ENCODE results near the gene NHP2.

DNA sequence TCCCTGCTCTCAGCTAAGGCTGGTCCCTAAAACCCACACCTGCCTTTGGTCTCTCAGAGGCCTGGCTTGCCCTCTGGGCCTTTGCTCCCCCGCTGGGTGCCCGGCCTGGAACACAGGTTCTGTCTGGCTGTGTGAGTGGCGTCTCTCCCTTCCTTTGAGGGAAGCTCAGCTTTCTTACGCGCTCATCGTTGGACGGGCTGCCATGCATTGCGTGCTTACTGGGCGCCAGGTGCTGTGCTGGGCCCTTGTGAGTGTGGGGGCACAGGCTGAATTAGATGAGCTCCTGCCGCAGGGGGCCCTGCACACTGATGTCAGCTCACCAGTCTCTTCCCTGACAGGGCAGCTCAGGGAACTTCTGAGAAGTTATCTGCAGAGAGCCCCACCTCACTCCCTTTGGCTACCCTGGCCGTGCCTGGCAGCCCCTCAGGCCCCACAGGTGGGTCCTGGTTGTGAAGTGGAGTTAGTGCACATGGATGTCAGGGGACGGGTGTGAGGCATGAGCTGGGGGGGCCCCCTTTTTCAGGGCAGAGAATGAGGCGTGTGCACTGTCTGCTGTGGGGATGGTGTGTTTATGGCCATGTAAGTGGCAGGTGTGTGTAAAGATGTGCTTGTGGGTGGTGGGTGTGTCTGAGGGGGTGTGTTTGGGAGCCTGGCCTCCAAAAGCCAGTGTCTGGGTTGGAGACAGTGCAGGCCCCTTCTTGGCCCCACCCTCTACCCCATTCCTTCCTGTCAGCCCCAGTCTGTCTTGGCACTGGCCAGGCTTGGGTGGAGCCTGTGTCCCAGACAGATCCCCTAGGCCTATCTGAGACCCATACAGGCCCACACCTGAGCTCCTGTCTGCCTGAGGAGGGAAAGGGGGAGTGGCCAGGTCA, 30.4 kb downstream of the NHP2 start:
- TF ChIP-seq, protein P1, sequence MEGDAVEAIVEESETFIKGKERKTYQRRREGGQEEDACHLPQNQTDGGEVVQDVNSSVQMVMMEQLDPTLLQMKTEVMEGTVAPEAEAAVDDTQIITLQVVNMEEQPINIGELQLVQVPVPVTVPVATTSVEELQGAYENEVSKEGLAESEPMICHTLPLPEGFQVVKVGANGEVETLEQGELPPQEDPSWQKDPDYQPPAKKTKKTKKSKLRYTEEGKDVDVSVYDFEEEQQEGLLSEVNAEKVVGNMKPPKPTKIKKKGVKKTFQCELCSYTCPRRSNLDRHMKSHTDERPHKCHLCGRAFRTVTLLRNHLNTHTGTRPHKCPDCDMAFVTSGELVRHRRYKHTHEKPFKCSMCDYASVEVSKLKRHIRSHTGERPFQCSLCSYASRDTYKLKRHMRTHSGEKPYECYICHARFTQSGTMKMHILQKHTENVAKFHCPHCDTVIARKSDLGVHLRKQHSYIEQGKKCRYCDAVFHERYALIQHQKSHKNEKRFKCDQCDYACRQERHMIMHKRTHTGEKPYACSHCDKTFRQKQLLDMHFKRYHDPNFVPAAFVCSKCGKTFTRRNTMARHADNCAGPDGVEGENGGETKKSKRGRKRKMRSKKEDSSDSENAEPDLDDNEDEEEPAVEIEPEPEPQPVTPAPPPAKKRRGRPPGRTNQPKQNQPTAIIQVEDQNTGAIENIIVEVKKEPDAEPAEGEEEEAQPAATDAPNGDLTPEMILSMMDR (IDR thresholded peaks at IDR 0.05) = no peak
- TF ChIP-seq EP300 (IDR thresholded peaks at IDR 0.05) (no peak), POLR2A (IDR thresholded peaks at IDR 0.05) (no peak), POLR2AphosphoS5 (IDR thresholded peaks at IDR 0.05) (no peak)

Measured in suprapubic skin (tissue), 4 donors.